HUES64 (cell line): ENCODE data around the gene ARHGAP36.
A peak's percentile ranks its signal among the peaks of the same experiment; 100 is the strongest.

ENCODE experiments used
- H3K27ac ChIP-seq: 2 replicates; pipeline ENCODE4 v1.7.0; 2013; ENCODE audit warnings: low read depth, low read length, inconsistent platforms
- H3K27me3 ChIP-seq: 2 replicates; pipeline ENCODE4 v1.6.1; 2013; ENCODE audit warnings: mild to moderate bottlenecking, low read length; ENCODE audit not compliant: insufficient read depth
- H3K36me3 ChIP-seq: 2 replicates; pipeline ENCODE4 v1.6.1; 2013; ENCODE audit warnings: mild to moderate bottlenecking, low read length; ENCODE audit not compliant: insufficient read depth
- H3K4me1 ChIP-seq: 2 replicates; pipeline ENCODE4 v1.6.1; 2013; ENCODE audit warnings: mild to moderate bottlenecking, low read length, moderate library complexity; ENCODE audit not compliant: insufficient read depth
- H3K4me3 ChIP-seq: 2 replicates; pipeline ENCODE4 v1.5.1; 2013; ENCODE audit warnings: mild to moderate bottlenecking, low read length, moderate library complexity
- H3K9ac ChIP-seq: 2 replicates; pipeline ENCODE4 v1.6.1; 2013; ENCODE audit warnings: mild to moderate bottlenecking, low read depth, low read length
- H3K9me3 ChIP-seq: 2 replicates; pipeline ENCODE4 v1.6.1; 2013; ENCODE audit warnings: low read depth, low read length; ENCODE audit not compliant: insufficient read depth
- WGBS: fragments of 150-250, 120-280 bp; methylation state at CpG from one replicate; pipeline ENCODE4 v1.1.7; 2013; ENCODE audit warnings: missing lambda C conversion rate; 5-methylcytosine and 5-hydroxymethylcytosine counted together

ARHGAP36 gene

DNA sequence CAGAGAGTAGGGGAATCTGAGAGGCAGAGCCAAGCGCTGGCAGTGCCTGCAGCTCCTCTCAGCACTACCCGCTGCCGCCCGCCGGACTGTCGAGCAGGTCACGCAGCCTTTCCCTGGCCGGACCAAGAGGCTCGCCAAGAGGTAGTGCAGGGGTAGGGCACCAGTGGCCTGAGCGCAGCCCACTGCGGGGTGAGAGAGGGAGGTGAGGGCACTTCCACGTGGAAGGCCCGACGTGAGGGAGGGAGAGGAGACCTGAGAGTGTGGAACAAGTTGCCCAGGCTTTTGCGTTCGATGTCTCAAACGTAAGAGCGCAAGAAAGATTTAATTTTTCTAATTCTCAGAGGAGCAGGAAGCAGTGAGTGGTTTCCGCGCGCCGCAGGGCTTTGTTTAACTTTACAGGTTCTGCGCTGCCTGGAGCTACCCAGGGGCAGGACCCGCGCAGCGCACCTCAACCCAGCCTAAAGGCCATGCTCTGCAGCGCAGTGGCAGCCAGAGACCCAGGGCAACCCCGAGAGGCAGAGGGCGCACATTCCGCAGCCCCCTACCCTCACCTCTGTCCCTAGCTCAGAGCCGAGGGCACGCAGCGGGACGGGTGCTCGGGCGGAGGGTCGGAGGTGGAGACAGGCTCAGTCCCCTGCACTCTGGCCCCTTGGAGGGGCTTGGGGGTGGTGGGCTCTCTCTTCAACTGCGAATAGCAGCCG is 14.9 kb downstream of the ARHGAP36 start:
- no peaks in the 10 kb centered on the region for H3K9me3 ChIP-seq
- 5% methylated on average over 39 of the region's 39 CpGs for WGBS
- peak overlapping the region; percentile 56 for H3K4me3 ChIP-seq
- peaks cover 4% of the 10 kb centered on the region; the same call in 1 of the 2 replicates for H3K4me1 ChIP-seq
- H3K27me3 ChIP-seq = peaks cover 87% of the 10 kb centered on the region
- H3K36me3 ChIP-seq = no peaks in the 10 kb centered on the region
- H3K9ac ChIP-seq = 0 out of 2 replicates have a peak overlapping the region, but pooled peaks have one; percentile 43
- H3K27ac ChIP-seq = no peak overlapping the region

DNA sequence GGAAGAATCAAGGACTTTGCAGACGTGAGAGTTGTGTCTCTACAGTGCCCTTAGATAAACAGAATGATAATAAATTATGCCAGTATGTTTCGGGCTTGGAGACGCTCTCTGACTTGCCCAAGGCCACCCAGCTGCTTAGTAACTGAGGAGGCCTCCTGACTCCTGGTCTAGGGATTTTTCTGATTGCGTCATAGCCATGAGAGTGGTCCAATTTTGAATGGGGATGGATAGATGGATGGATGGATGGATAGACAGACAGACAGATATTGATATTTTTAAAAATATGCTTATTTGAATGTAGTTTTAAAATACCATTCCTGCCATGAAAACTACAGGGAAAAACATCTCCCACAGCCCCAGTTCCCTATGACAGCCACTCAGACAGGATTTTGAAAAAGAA is 15.5 kb downstream of the ARHGAP36 start:
- no peak overlapping the region for H3K27ac ChIP-seq
- H3K9me3 ChIP-seq = no peaks in the 10 kb centered on the region
- peaks cover 93% of the 10 kb centered on the region for H3K27me3 ChIP-seq
- H3K36me3 ChIP-seq = no peaks in the 10 kb centered on the region
- 38% methylated on average over 4 of the region's 4 CpGs for WGBS
- peak overlapping the region; percentile 56 for H3K4me3 ChIP-seq
- peaks cover 8% of the 10 kb centered on the region; the same call in 1 of the 2 replicates for H3K4me1 ChIP-seq
- no peak overlapping the region for H3K9ac ChIP-seq

DNA sequence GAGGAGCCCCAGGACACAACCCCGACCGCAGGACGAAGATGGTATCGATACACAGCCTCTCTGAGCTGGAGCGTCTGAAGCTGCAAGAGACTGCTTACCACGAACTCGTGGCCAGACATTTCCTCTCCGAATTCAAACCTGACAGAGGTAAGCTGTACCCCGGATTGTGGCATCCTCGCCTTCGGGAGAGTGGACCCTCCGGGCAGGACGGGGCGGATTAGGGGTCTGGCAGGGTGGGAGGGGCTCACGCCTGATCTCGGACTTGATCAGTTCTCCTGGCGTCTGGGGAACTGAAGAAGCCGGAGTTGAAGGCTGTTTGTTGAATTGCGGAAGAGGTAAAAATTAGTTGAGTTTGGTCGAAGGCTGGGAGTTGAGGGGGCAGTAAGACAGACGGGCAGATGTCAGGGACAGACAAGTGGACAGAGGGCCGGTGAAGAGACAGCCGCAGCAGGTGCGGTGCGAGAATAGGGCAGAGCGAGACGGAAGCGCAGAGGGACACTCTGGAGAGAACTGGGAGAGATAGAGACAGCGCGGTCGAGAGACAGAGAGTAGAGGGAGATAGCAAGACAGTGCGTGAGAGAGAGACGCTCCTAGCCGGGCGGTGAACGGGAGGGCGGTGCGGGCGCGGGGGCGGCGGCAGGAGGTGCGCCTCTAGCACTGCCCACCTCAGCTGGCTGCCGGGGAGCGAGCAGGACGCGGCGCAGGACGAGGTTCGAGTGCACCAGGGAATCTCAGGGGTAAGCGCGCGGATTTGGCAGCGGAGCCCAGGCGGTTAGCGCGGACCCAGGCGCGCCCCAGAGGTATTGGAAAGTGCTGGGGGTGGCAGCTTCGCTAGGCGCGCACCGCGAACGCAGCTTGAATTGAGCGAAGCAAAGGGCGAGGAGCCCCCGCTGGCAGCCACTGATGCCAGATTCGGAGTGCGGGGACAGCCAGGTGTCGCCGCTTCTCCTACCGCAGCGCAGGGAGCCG is 23.9 kb downstream of the ARHGAP36 start:
- no peaks in the 10 kb centered on the region; the same call in 1 of the 2 replicates for H3K36me3 ChIP-seq
- no peak overlapping the region for H3K9ac ChIP-seq
- peaks cover 90% of the 10 kb centered on the region for H3K27me3 ChIP-seq
- H3K4me3 ChIP-seq = peak overlapping the region; percentile 57
- peaks cover 14% of the 10 kb centered on the region; the same call in 1 of the 2 replicates for H3K4me1 ChIP-seq
- under 1% methylated on average over 75 of the region's 75 CpGs for WGBS
- H3K9me3 ChIP-seq = no peaks in the 10 kb centered on the region
- H3K27ac ChIP-seq = no peak overlapping the region

DNA sequence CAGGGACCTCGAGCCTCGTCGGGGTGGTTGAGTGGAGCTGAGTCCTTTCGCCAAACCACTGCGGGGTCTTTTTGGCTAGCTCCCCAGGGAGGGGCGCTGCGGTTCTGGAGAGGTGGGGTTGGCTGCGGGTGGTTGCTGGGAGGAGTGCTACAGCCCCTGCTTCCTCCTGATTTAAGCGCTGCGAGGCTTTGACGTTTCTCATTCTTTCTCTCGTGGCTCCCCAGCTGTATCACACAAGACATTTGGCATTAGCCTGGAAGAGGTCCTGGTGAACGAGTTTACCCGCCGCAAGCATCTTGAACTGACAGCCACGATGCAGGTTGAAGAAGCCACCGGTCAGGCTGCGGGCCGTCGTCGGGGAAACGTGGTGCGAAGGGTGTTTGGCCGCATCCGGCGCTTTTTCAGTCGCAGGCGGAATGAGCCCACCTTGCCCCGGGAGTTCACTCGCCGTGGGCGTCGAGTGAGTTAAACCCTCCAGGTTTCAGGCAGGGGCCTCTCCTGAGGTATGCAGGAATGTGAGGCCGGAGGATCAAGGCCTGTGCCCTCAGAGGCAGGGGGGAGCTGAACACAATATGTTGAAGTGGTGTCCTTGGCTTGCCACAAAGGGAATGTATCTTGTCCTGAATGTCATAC is 25.5 kb downstream of the ARHGAP36 start:
- H3K9me3 ChIP-seq = no peaks in the 10 kb centered on the region
- H3K36me3 ChIP-seq = no peaks in the 10 kb centered on the region; the same call in 1 of the 2 replicates
- H3K9ac ChIP-seq = no peak overlapping the region
- peak overlapping the region; percentile 57 for H3K4me3 ChIP-seq
- no peak overlapping the region for H3K27ac ChIP-seq
- H3K4me1 ChIP-seq = peaks cover 9% of the 10 kb centered on the region; the same call in 1 of the 2 replicates
- peaks cover 82% of the 10 kb centered on the region for H3K27me3 ChIP-seq
- 1% methylated on average over 34 of the region's 34 CpGs for WGBS

DNA sequence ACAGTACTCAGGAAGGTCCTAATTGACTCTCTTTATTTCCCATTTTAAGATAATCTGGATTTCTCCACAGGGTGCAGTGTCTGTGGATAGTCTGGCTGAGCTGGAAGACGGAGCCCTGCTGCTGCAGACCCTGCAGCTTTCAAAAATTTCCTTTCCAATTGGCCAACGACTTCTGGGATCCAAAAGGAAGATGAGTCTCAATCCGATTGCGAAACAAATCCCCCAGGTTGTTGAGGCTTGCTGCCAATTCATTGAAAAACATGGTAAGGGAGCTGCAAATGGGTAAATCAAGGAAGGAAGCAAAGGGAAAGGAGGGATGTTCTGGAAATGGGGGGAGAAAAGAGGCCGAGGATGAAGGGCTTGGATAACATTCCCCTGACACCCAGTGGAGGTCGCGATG is 26.0 kb downstream of the ARHGAP36 start:
- Histone ChIP-seq H3K27ac (no peak overlapping the region), H3K9me3 (no peaks in the 10 kb centered on the region), H3K27me3 (peaks cover 77% of the 10 kb centered on the region), H3K4me1 (peaks cover 9% of the 10 kb centered on the region; the same call in 1 of the 2 replicates), H3K36me3 (no peaks in the 10 kb centered on the region; the same call in 1 of the 2 replicates), H3K4me3 (peak overlapping the region; percentile 57), H3K9ac (no peak overlapping the region)
- 5% methylated on average over 7 of the region's 7 CpGs for WGBS

DNA sequence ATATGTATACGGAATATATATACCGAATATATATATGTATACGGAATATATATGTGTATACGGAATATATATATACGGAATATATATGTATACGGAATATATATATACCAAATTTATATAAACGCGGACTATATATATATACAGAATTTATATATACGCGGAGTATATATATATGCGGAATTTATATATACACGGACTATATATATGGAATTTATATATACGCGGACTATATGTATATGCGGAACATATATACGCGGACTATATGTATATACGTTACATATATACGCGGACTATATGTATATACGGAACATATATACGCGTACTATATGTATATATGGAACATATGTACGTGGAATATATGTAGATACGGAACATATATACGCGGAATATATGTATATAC is 78.6 kb downstream of the ARHGAP36 start:
- WGBS = 97% methylated on average over 16 of the region's 27 CpGs

DNA sequence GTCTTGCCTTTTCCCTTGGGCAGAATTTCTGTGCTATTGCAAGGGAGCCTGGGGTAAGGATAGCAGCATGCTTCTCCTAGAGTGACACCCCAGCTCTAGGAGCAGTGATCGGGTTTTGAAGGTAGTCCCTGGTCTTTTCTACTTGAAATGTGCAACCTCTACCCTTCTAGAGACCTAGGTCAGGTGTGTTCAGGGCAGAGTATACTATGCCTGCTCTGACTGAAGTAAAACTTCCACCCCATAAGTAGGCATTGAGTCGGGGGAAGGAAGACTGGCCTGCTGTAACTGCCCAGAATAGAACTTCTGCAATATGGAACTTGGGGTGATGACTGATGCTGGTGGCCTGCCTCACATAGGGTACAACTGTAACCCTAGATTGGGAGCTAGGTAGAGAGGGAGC is 80.9 kb downstream of the ARHGAP36 start:
- H3K4me3 ChIP-seq = no peak overlapping the region
- peaks cover 5% of the 10 kb centered on the region; the same call in 1 of the 2 replicates for H3K9me3 ChIP-seq
- no peak overlapping the region for H3K9ac ChIP-seq
- H3K27ac ChIP-seq = no peak overlapping the region
- no peaks in the 10 kb centered on the region for H3K27me3 ChIP-seq
- H3K36me3 ChIP-seq = no peaks in the 10 kb centered on the region
- no peaks in the 10 kb centered on the region for H3K4me1 ChIP-seq
- WGBS = 94% methylated on average over 2 of the region's 2 CpGs

More for the DNA sequence above, 78.6 kb downstream of the ARHGAP36 start:
- Histone ChIP-seq H3K4me1 (no peaks in the 10 kb centered on the region), H3K9me3 (peaks cover 5% of the 10 kb centered on the region; the same call in 1 of the 2 replicates), H3K27me3 (no peaks in the 10 kb centered on the region), H3K27ac (no peak overlapping the region), H3K9ac (no peak overlapping the region), H3K36me3 (no peaks in the 10 kb centered on the region), H3K4me3 (no peak overlapping the region)
